H1 (cell line): ENCODE results near the gene ILDR2. TPM values are rescaled to one million over a fixed set of nuclear protein-coding genes. Genes with fewer than 3 reads are reported as not detected.

Experiments used
- ASH2L ChIP-seq: fragments of 200-600, 300-600 bp; sonication (generic); IDR thresholded peaks from one replicate; pipeline ENCODE4 v1.7.1; 2017; ENCODE audit warnings: low read length
- CBX5 ChIP-seq: fragments of 300-800, 300-1000 bp; sonication (generic); IDR thresholded peaks from 2 replicates; pipeline ENCODE4 v1.7.1; 2016; ENCODE audit warnings: antibody characterized with exemption, low read length, low read depth
- CBX8 ChIP-seq: fragments of 300-800, 300-1000 bp; sonication (generic); IDR thresholded peaks from 2 replicates; pipeline ENCODE4 v1.7.1; 2016; ENCODE audit warnings: low read depth, low read length, borderline replicate concordance
- CEBPB ChIP-seq: IDR thresholded peaks from 2 replicates; pipeline ENCODE4 v1.6.1; 2012; ENCODE audit warnings: low read depth, low read length
- CHD2 ChIP-seq: IDR thresholded peaks from 2 replicates; pipeline ENCODE4 v1.6.1; 2012; ENCODE audit warnings: low read length, improper control_type of control experiment
- CTBP2 ChIP-seq: IDR thresholded peaks from 2 replicates; pipeline ENCODE4 v1.7.0; 2011; ENCODE audit warnings: borderline replicate concordance, mild to moderate bottlenecking, moderate library complexity, mixed read lengths, low read length; ENCODE audit not compliant: insufficient read depth, insufficient read length
- EP300 ChIP-seq, 2 experiments: IDR thresholded peaks; 1 replicate in 1 of 2; 2 replicates in 1 of 2; pipeline ENCODE4 v1.6.1; 2011 to 2012; ENCODE audit warnings: low read depth in 2 of 2, low read length in 2 of 2, mild to moderate bottlenecking in 2 of 2, borderline replicate concordance in 1 of 2, inconsistent platforms in 1 of 2, moderate library complexity in 1 of 2
- FOSL1 ChIP-seq: IDR thresholded peaks from 2 replicates; pipeline ENCODE4 v1.6.1; 2011; ENCODE audit warnings: mild to moderate bottlenecking, low read depth, low read length, moderate library complexity; ENCODE audit not compliant: insufficient read depth
- GABPA ChIP-seq: IDR thresholded peaks from 2 replicates; pipeline ENCODE4 v1.6.1; 2011; ENCODE audit warnings: mild to moderate bottlenecking, low read length, moderate library complexity, borderline replicate concordance; ENCODE audit not compliant: insufficient read depth
- JUN ChIP-seq: IDR thresholded peaks from 2 replicates; pipeline ENCODE4 v1.6.1; 2011; ENCODE audit warnings: low read depth, mild to moderate bottlenecking, improper control_type of control experiment, low read length
- KDM1A ChIP-seq: fragments of 200-600, 300-600 bp; sonication (generic); IDR thresholded peaks from 2 replicates; pipeline ENCODE4 v1.7.1; 2016; ENCODE audit warnings: mild to moderate bottlenecking, low read length, borderline replicate concordance
- KDM4A ChIP-seq: IDR thresholded peaks from one replicate; pipeline ENCODE4 v1.7.1; 2012; ENCODE audit warnings: low read depth, mild to moderate bottlenecking, moderate library complexity, low read length, inconsistent platforms; ENCODE audit not compliant: severe bottlenecking
- POLR2A ChIP-seq, 2 experiments: IDR thresholded peaks; 1 replicate in 1 of 2; 2 replicates in 1 of 2; pipeline ENCODE4 v1.6.1; 2011; ENCODE audit warnings: low read depth in 2 of 2, low read length in 2 of 2, mild to moderate bottlenecking in 2 of 2; ENCODE audit errors: control extremely low read depth in 1 of 2
- POU5F1 ChIP-seq: IDR thresholded peaks from 2 replicates; pipeline ENCODE4 v1.6.1; 2011; ENCODE audit warnings: low read depth, mild to moderate bottlenecking, low read length, moderate library complexity
- RBBP5 ChIP-seq: IDR thresholded peaks from 2 replicates; pipeline ENCODE4 v1.7.1; 2012; ENCODE audit warnings: low read depth, mild to moderate bottlenecking, inconsistent platforms, low read length, moderate library complexity, borderline replicate concordance
- RNF2 ChIP-seq: fragments of 200-900, 300-1000 bp; sonication (generic); IDR thresholded peaks from 2 replicates; pipeline ENCODE4 v1.7.1; 2016; ENCODE audit warnings: borderline replicate concordance, low read depth, mild to moderate bottlenecking, antibody characterized with exemption, low read length; ENCODE audit not compliant: poor library complexity, severe bottlenecking; ENCODE audit errors: missing control alignments
- SP1 ChIP-seq: IDR thresholded peaks from 2 replicates; pipeline ENCODE4 v1.6.1; 2011; ENCODE audit warnings: low read depth, low read length
- TAF7 ChIP-seq: optimal IDR thresholded peaks from 2 replicates; pipeline ENCODE3; 2011; ENCODE audit warnings: low read depth, mild to moderate bottlenecking, inconsistent platforms, low read length, moderate library complexity, borderline replicate concordance
- TBP ChIP-seq: IDR thresholded peaks from 2 replicates; pipeline ENCODE4 v1.6.1; 2011; ENCODE audit warnings: low read depth, low read length, improper control_type of control experiment
- YY1 ChIP-seq: IDR thresholded peaks from 2 replicates; pipeline ENCODE4 v1.6.1; 2011; ENCODE audit warnings: low read depth, mild to moderate bottlenecking, low read length
- ZNF274 ChIP-seq: IDR thresholded peaks from 2 replicates; pipeline ENCODE4 v1.7.0; 2012; ENCODE audit warnings: low read length, borderline replicate concordance; ENCODE audit errors: extremely low read depth
- polyA plus RNA-seq, 7 experiments: library from polyadenylated mRNA; depleted of rRNA in 3 of 7; stranded (reverse) in 5 of 7; unstranded in 2 of 7; fragments of >200 nt in 5 of 7; fragments of 200-250 nt in 2 of 7; gene quantifications; 1 replicate in 5 of 7; 2 replicates in 1 of 7; 4 replicates in 1 of 7; pipeline versions ENCODE4 v1.2.1 to v1.2.3, GENCODE V29; 2011 to 2013; ENCODE audit warnings: missing spikeins in 2 of 7, mixed read lengths in 2 of 7
- total RNA-seq: library from RNA; stranded (reverse); fragmentation: NEBNext Ultra II Directional; extraction: Animal tissue kit (Norgen Biotek cat#: 25700); gene quantifications from 2 replicates; pipeline ENCODE4 v1.2.1, GENCODE V29; 2021
- TF ChIP-seq, protein P1 (sequence below): IDR thresholded peaks from 2 replicates; pipeline ENCODE4 v1.6.1; 2012; ENCODE audit warnings: low read length, inconsistent platforms

ILDR2 gene
- total and polyA plus RNA-seq, 2 of the 8 experiments (the other 6 are each of a cell fraction or from before 2014, with no cell fraction given) = 0.85 to 0.86 TPM

DNA sequence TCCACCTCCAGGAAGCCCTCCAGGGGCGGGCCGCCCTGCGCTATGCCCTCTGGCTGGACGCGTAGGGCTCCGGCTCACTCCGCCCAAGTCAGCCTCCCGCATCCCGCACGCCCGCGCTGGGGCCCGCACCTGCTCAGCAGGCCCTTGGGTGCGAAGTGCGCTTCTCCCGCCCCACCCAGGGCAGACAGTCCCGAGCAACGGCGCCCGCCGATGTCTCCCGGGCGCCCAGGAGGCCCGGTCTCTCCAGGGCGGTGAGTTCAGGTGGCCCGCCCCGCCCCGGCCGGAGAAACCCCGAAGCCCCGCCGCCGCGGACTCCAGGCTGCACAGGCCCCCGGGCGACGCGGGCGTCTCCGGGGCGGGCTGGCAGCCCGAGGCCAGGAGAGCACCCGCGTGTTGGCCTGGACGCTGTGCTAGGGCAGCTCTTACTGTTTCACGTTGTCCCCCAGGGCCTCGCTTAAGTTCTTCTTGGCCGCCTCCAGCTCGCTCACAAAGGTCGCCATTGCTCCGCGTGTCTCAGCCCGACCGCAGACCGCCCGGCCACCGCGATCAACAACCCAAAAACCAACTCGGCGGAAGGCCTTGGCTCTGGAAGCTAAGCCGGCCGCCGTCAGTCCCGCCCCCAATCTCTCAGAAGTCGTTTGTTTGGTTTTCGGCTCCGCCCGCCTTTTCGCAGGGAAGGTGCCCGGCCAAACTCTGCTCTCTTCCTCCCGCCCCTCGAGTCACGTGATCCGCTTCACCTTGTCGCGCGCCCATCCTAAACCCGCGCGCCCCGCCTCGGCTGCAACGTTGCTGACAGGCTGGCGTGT lies 99.4 kb downstream of the ILDR2 start, which contains the start of gene TADA1 (continued):
- TF ChIP-seq POU5F1 = no peak
- peak; percentile 8; the same call in 1 of the 2 replicates for TF ChIP-seq CHD2
- peak; percentile 59 for TF ChIP-seq SP1
- no peak for TF ChIP-seq JUN
- no peak for TF ChIP-seq GABPA
- TF ChIP-seq CTBP2 = peak; percentile 76
- TF ChIP-seq CEBPB = 0 out of 2 replicates have a peak, but pooled peaks have one; percentile 3
- peak; percentile 62 for TF ChIP-seq TBP
- 0 out of 2 replicates have a peak, but pooled peaks have one; percentile 57 for TF ChIP-seq RBBP5
- TF ChIP-seq ZNF274 = no peak
- TF ChIP-seq, protein P1, sequence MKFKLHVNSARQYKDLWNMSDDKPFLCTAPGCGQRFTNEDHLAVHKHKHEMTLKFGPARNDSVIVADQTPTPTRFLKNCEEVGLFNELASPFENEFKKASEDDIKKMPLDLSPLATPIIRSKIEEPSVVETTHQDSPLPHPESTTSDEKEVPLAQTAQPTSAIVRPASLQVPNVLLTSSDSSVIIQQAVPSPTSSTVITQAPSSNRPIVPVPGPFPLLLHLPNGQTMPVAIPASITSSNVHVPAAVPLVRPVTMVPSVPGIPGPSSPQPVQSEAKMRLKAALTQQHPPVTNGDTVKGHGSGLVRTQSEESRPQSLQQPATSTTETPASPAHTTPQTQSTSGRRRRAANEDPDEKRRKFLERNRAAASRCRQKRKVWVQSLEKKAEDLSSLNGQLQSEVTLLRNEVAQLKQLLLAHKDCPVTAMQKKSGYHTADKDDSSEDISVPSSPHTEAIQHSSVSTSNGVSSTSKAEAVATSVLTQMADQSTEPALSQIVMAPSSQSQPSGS = no peak
- TF ChIP-seq CBX8 = no peak
- no peak for TF ChIP-seq CBX5
- TF ChIP-seq FOSL1 = no peak
- no peak for TF ChIP-seq KDM1A
- TF ChIP-seq ASH2L = peak; percentile 95
- TF ChIP-seq EP300 (IDR thresholded peaks at IDR 0.05; ENCODE audit: borderline replicate concordance in 1 of 2, low read depth in 2 of 2, low read length in 2 of 2) = peak in 1 of 2 experiments; percentile 11; a peak in 1 of 3 replicates
- peak; percentile 91 for TF ChIP-seq YY1
- TF ChIP-seq KDM4A = peak; percentile 85
- TF ChIP-seq POLR2A (IDR thresholded peaks at IDR 0.05; ENCODE audit: control extremely low read depth in 1 of 2, low read depth in 2 of 2, low read length in 2 of 2) = peak; percentile 56 to 87
- TF ChIP-seq RNF2 = no peak
- no peak for TF ChIP-seq TAF7
